HEK293 (cell line): ENCODE results near the gene NNMT.

ENCODE experiments used
- BCL11A ChIP-seq: fragments of 450-650 bp; formaldehyde crosslinking; IDR thresholded peaks from 2 replicates; pipeline ENCODE4 v1.5.1; 2016; ENCODE audit warnings: low read depth, missing biosample characterization, missing genetic modification characterization
- FEZF1 ChIP-seq: fragments of 450-650 bp; formaldehyde crosslinking; IDR thresholded peaks from 2 replicates; pipeline ENCODE4 v1.5.1; 2016; ENCODE audit warnings: missing biosample characterization, missing genetic modification characterization
- HOXC10 ChIP-seq: sonication (generic); formaldehyde crosslinking; IDR thresholded peaks from 2 replicates; pipeline ENCODE4 v1.8.1; 2023; ENCODE audit warnings: mild to moderate bottlenecking, missing genetic modification reagents
- MEIS1 ChIP-seq: sonication (generic); formaldehyde crosslinking; IDR thresholded peaks from 2 replicates; pipeline ENCODE4 v1.8.1; 2022; ENCODE audit warnings: missing genetic modification reagents, mild to moderate bottlenecking, borderline replicate concordance
- PRDM6 ChIP-seq: fragments of 450-650 bp; formaldehyde crosslinking; IDR thresholded peaks from 2 replicates; pipeline ENCODE4 v1.5.1; 2017; ENCODE audit warnings: missing biosample characterization, missing genetic modification characterization
- RBAK ChIP-seq: fragments of 450-650 bp; formaldehyde crosslinking; IDR thresholded peaks from 2 replicates; pipeline ENCODE4 v1.5.1; 2016; ENCODE audit warnings: missing biosample characterization, missing genetic modification characterization
- REST ChIP-seq: fragments of 450-650 bp; formaldehyde crosslinking; IDR thresholded peaks from 2 replicates; pipeline ENCODE4 v1.5.1; 2016; ENCODE audit warnings: missing biosample characterization, missing genetic modification characterization
- SP2 ChIP-seq: fragments of 450-650 bp; formaldehyde crosslinking; IDR thresholded peaks from 2 replicates; pipeline ENCODE4 v1.5.1; 2016; ENCODE audit warnings: missing biosample characterization, missing genetic modification characterization
- ZFP41 ChIP-seq: fragments of 450-650 bp; formaldehyde crosslinking; IDR thresholded peaks from 2 replicates; pipeline ENCODE4 v1.5.1; 2016; ENCODE audit warnings: missing biosample characterization, missing genetic modification characterization, borderline replicate concordance
- ZNF133 ChIP-seq: fragments of 450-650 bp; formaldehyde crosslinking; IDR thresholded peaks from 2 replicates; pipeline ENCODE4 v1.5.1; 2016; ENCODE audit warnings: missing biosample characterization, missing genetic modification characterization
- ZNF157 ChIP-seq: fragments of 450-650 bp; formaldehyde crosslinking; IDR thresholded peaks from 2 replicates; pipeline ENCODE4 v1.5.1; 2016; ENCODE audit warnings: missing biosample characterization, missing genetic modification characterization
- ZNF174 ChIP-seq: fragments of 450-650 bp; formaldehyde crosslinking; IDR thresholded peaks from 2 replicates; pipeline ENCODE4 v1.5.0; 2017; ENCODE audit warnings: missing biosample characterization, mild to moderate bottlenecking, missing genetic modification characterization
- ZNF223 ChIP-seq: fragments of 450-650 bp; formaldehyde crosslinking; IDR thresholded peaks from 2 replicates; pipeline ENCODE4 v1.5.1; 2016; ENCODE audit warnings: missing biosample characterization, missing genetic modification characterization
- ZNF239 ChIP-seq: fragments of 450-650 bp; formaldehyde crosslinking; IDR thresholded peaks from 2 replicates; pipeline ENCODE4 v1.5.1; 2016; ENCODE audit warnings: missing biosample characterization, missing genetic modification characterization
- ZNF394 ChIP-seq: fragments of 450-650 bp; formaldehyde crosslinking; IDR thresholded peaks from 2 replicates; pipeline ENCODE4 v1.5.1; 2016; ENCODE audit warnings: missing biosample characterization, missing genetic modification characterization, mild to moderate bottlenecking, moderate library complexity, borderline replicate concordance
- ZNF510 ChIP-seq: fragments of 450-650 bp; formaldehyde crosslinking; IDR thresholded peaks from 2 replicates; pipeline ENCODE4 v1.5.1; 2018; ENCODE audit warnings: mild to moderate bottlenecking, missing genetic modification characterization, missing biosample characterization; ENCODE audit not compliant: insufficient replicate concordance
- ZNF530 ChIP-seq: fragments of 450-650 bp; formaldehyde crosslinking; IDR thresholded peaks from 2 replicates; pipeline ENCODE4 v1.5.1; 2016; ENCODE audit warnings: low read depth, missing biosample characterization, missing genetic modification characterization
- ZNF621 ChIP-seq: fragments of 450-650 bp; formaldehyde crosslinking; IDR thresholded peaks from 2 replicates; pipeline ENCODE4 v1.5.1; 2017; ENCODE audit warnings: missing biosample characterization, missing genetic modification characterization
- ZNF624 ChIP-seq: fragments of 450-650 bp; formaldehyde crosslinking; IDR thresholded peaks from 2 replicates; pipeline ENCODE4 v1.5.1; 2017; ENCODE audit warnings: missing biosample characterization, missing genetic modification characterization
- ZNF645 ChIP-seq: fragments of 450-650 bp; formaldehyde crosslinking; IDR thresholded peaks from 2 replicates; pipeline ENCODE4; 2016; ENCODE audit warnings: missing biosample characterization, missing genetic modification characterization
- ZNF660 ChIP-seq: fragments of 450-650 bp; IDR thresholded peaks from 2 replicates; pipeline ENCODE4 v1.5.1; 2018; ENCODE audit warnings: missing biosample characterization, mild to moderate bottlenecking, missing genetic modification characterization
- ZNF785 ChIP-seq: fragments of 450-650 bp; formaldehyde crosslinking; IDR thresholded peaks from 2 replicates; pipeline ENCODE4 v1.5.1; 2016; ENCODE audit warnings: missing biosample characterization, missing genetic modification characterization
- ZSCAN23 ChIP-seq: fragments of 450-650 bp; formaldehyde crosslinking; IDR thresholded peaks from 2 replicates; pipeline ENCODE4 v1.5.1; 2016; ENCODE audit warnings: missing biosample characterization, missing genetic modification characterization
- TF ChIP-seq, protein P1 (sequence below): fragments of 450-650 bp; formaldehyde crosslinking; IDR thresholded peaks from 2 replicates; pipeline ENCODE4 v1.5.1; 2016; ENCODE audit warnings: missing biosample characterization, missing genetic modification characterization
- TF ChIP-seq, protein P2 (sequence below): fragments of 450-650 bp; formaldehyde crosslinking; IDR thresholded peaks from 2 replicates; pipeline ENCODE4 v1.5.0; 2017; ENCODE audit warnings: missing biosample characterization, missing genetic modification characterization, borderline replicate concordance
- TF ChIP-seq, protein P3 (sequence below): fragments of 450-650 bp; formaldehyde crosslinking; IDR thresholded peaks from 2 replicates; pipeline ENCODE4 v1.5.1; 2016; ENCODE audit warnings: missing biosample characterization, missing genetic modification characterization
- TF ChIP-seq, protein P4 (sequence below): fragments of 450-650 bp; formaldehyde crosslinking; IDR thresholded peaks from 2 replicates; pipeline ENCODE4 v1.5.1; 2017; ENCODE audit warnings: missing biosample characterization, missing genetic modification characterization

The NNMT gene

DNA sequence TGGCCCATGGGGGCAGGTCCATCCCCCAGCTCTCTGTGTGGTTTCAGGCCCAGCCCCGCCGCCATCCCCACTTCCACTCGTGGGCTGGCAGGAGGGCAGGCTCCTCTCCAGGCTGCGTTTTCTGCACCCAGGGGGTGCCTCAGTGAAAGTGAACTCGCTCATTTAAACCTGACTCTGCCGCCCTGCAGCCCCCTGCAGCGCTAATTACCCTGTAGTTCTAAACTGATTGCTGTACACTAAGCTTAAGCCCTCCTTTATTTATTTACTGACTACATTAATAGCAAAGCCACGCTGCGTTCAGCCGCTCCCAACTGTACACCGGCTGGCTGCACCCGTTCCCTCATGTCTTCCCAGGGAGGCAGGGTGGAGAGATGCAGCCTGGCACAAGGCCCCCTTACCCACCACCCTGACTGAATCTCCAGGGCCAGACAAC is 36.6 kb upstream of the NNMT start (continued):
- peak; percentile 68 for TF ChIP-seq PRDM6 (tag by site-specific recombination)
- TF ChIP-seq, protein P1, sequence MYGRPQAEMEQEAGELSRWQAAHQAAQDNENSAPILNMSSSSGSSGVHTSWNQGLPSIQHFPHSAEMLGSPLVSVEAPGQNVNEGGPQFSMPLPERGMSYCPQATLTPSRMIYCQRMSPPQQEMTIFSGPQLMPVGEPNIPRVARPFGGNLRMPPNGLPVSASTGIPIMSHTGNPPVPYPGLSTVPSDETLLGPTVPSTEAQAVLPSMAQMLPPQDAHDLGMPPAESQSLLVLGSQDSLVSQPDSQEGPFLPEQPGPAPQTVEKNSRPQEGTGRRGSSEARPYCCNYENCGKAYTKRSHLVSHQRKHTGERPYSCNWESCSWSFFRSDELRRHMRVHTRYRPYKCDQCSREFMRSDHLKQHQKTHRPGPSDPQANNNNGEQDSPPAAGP (tag by site-specific recombination), result peak; percentile 96
- no peak for TF ChIP-seq ZNF621 (tag by site-specific recombination)
- no peak for TF ChIP-seq HOXC10
- TF ChIP-seq MEIS1 (CRISPR knock-in tag), result no peak
- TF ChIP-seq ZNF530 (tag by site-specific recombination), result no peak
- no peak for TF ChIP-seq REST (tag by site-specific recombination)
- TF ChIP-seq SP2, result no peak
- TF ChIP-seq FEZF1 (tag by site-specific recombination), result peak; percentile 55; the same call in 1 of the 2 replicates
- no peak for TF ChIP-seq ZNF785 (tag by site-specific recombination)
- no peak for TF ChIP-seq ZNF239 (tag by site-specific recombination)
- TF ChIP-seq ZFP41 (tag by site-specific recombination), result no peak
- TF ChIP-seq ZNF510 (tag by site-specific recombination), result no peak
- TF ChIP-seq, protein P2, sequence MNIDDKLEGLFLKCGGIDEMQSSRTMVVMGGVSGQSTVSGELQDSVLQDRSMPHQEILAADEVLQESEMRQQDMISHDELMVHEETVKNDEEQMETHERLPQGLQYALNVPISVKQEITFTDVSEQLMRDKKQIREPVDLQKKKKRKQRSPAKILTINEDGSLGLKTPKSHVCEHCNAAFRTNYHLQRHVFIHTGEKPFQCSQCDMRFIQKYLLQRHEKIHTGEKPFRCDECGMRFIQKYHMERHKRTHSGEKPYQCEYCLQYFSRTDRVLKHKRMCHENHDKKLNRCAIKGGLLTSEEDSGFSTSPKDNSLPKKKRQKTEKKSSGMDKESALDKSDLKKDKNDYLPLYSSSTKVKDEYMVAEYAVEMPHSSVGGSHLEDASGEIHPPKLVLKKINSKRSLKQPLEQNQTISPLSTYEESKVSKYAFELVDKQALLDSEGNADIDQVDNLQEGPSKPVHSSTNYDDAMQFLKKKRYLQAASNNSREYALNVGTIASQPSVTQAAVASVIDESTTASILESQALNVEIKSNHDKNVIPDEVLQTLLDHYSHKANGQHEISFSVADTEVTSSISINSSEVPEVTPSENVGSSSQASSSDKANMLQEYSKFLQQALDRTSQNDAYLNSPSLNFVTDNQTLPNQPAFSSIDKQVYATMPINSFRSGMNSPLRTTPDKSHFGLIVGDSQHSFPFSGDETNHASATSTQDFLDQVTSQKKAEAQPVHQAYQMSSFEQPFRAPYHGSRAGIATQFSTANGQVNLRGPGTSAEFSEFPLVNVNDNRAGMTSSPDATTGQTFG, result no peak
- TF ChIP-seq ZNF645 (tag by site-specific recombination), result no peak
- no peak for TF ChIP-seq ZNF624 (tag by site-specific recombination)
- TF ChIP-seq ZNF660 (tag by site-specific recombination), result peak; percentile 65; the same call in 1 of the 2 replicates
- TF ChIP-seq, protein P3, sequence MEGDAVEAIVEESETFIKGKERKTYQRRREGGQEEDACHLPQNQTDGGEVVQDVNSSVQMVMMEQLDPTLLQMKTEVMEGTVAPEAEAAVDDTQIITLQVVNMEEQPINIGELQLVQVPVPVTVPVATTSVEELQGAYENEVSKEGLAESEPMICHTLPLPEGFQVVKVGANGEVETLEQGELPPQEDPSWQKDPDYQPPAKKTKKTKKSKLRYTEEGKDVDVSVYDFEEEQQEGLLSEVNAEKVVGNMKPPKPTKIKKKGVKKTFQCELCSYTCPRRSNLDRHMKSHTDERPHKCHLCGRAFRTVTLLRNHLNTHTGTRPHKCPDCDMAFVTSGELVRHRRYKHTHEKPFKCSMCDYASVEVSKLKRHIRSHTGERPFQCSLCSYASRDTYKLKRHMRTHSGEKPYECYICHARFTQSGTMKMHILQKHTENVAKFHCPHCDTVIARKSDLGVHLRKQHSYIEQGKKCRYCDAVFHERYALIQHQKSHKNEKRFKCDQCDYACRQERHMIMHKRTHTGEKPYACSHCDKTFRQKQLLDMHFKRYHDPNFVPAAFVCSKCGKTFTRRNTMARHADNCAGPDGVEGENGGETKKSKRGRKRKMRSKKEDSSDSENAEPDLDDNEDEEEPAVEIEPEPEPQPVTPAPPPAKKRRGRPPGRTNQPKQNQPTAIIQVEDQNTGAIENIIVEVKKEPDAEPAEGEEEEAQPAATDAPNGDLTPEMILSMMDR (tag by site-specific recombination), result no peak
- TF ChIP-seq ZNF133, result no peak
- TF ChIP-seq, protein P4, sequence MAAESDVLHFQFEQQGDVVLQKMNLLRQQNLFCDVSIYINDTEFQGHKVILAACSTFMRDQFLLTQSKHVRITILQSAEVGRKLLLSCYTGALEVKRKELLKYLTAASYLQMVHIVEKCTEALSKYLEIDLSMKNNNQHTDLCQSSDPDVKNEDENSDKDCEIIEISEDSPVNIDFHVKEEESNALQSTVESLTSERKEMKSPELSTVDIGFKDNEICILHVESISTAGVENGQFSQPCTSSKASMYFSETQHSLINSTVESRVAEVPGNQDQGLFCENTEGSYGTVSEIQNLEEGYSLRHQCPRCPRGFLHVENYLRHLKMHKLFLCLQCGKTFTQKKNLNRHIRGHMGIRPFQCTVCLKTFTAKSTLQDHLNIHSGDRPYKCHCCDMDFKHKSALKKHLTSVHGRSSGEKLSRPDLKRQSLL, result no peak
- TF ChIP-seq ZNF223 (tag by site-specific recombination), result no peak
- TF ChIP-seq ZNF174, result no peak
- no peak for TF ChIP-seq BCL11A
- no peak for TF ChIP-seq ZNF157
- TF ChIP-seq ZSCAN23 (tag by site-specific recombination), result no peak
- no peak for TF ChIP-seq RBAK
- TF ChIP-seq ZNF394 (tag by site-specific recombination), result no peak
